Caki2 (cell line): ENCODE data around the gene ZNF629. TPM values are rescaled to one million over a fixed set of nuclear protein-coding genes. Genes with fewer than 3 reads are reported as not detected.

Experiments
- DNase-seq: peaks from one replicate; pipeline ENCODE4 v3.0.0-alpha.2; 2015; ENCODE audit warnings: low read depth
- in situ Hi-C: cut with HindIII; loops from 2 replicates; pipeline ENCODE4 v1.10.0; 2016; ENCODE audit warnings: low sequenced_read_pairs, low pct_unique_long_range_greater_than_20kb, mixed read lengths
- total RNA-seq: library from RNA; depleted of rRNA; stranded (reverse); fragments of >200 nt; shearing (Covaris generic); gene quantifications from 2 replicates; pipeline ENCODE4 v1.2.3, GENCODE V29; 2014; ENCODE audit warnings: low replicate concordance

Gene ZNF629
- total RNA-seq, 1 experiment from 2014 or later: 17.5 TPM

DNA sequence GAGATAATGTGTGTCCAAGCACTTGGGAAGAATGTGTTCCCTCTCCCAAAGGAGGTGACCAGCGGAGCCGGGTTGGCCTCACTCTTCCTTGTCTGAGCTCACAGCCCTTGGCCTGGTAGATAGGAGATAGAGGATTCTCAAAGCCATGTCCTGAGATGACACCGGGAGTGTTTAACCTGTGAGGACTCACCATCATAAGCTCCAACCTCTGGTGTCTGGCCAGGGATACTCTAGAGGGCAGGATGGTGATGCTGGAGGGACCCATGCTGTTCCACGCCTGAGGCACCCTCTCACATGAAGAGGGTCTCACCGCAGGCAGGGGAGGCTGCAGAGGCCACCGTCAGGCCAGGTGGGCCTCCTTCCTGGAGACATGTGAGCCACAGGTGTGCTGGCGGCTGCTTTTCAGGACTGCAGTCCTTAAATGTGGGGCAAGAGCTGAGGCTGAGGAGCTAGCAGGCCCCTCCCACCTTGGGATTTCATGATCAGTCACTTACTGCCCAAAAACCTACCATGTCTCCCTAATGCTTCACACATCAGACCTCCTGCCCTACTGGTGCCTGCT, 6.6 kb upstream of the ZNF629 start:
- DNase-seq: no peak
- in situ Hi-C loops: no loop called here

DNA sequence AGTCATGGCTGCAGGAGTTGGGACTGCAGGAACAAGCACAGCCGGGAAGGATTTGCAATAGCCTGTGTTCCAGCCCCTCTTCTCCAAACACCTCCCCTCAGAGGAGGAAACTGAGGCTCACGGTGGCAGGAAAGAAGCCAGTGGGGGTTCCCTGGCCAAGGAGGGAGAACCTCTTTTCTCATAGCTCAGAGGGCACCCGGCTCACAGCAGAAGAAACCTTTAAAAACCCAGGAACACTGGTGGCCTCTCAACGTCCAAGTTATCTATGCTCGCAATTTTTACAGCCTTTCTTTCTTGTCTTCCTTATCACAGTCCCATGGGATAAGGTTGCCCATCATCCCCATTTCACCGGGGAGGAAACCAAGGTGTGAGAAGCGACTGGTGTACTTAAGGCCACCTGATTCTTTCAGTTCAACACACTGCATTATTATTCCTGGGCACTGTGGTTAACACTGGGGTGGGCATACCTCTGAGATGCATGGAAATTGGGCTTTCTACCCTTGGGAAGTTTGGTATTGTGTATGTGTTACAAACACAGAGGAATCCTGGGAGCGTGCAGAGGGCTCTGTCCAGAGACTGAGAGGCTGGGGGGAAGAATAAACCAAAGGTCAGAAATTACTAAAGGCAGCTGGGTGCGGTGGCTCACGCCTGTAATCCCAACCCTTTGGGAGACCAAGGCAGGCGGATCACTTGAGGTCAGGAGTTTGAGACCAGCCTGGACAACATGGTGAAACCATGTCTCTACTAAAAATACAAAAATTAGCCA, 791 bp upstream of the ZNF629 start:
- in situ Hi-C loops: no loop called here

DNA sequence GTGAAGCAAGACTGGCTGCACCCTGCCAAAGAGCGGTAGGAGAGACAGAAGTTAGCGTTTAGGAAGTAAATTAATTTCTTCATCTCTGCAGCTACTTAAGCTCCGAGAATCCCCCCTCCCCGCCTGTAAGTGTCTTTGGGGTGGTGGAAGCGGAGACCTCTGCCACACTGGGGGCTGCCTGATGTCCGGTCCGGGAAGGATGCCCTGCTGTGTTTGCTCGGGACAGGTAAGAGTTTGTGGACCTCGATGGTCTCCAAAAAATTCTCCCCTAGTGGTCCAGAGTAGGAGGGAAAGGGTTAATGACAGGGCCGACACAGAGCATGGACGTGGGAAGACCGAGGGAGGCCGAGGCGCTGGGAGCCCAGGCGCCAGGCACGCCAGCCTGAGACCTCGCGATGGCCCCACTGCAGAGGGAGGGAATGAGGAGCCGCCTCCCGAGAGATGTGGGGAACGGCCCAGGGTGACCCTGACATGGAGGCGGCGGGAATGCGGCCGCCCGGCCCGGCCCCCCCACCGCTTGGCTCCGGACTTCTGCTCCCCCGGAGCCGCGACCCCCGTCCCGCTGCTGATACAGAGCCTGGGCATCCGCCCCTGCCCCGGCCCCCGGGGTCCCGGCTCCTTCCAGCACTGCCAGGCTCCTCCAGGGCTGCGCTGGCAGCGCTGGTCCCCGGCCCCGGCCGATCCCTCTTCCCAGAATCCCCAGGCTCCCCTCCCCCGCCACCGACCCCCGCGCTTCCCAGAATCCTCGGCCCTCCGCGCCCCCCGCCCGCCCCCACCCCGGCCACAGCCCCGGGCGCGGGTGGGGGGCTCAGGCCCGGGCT, 680 bp downstream of the ZNF629 start:
- peak; percentile 62 for DNase-seq
- in situ Hi-C loops: no loop called here

More for the DNA sequence above, 791 bp upstream of the ZNF629 start:
- no peak for DNase-seq

DNA sequence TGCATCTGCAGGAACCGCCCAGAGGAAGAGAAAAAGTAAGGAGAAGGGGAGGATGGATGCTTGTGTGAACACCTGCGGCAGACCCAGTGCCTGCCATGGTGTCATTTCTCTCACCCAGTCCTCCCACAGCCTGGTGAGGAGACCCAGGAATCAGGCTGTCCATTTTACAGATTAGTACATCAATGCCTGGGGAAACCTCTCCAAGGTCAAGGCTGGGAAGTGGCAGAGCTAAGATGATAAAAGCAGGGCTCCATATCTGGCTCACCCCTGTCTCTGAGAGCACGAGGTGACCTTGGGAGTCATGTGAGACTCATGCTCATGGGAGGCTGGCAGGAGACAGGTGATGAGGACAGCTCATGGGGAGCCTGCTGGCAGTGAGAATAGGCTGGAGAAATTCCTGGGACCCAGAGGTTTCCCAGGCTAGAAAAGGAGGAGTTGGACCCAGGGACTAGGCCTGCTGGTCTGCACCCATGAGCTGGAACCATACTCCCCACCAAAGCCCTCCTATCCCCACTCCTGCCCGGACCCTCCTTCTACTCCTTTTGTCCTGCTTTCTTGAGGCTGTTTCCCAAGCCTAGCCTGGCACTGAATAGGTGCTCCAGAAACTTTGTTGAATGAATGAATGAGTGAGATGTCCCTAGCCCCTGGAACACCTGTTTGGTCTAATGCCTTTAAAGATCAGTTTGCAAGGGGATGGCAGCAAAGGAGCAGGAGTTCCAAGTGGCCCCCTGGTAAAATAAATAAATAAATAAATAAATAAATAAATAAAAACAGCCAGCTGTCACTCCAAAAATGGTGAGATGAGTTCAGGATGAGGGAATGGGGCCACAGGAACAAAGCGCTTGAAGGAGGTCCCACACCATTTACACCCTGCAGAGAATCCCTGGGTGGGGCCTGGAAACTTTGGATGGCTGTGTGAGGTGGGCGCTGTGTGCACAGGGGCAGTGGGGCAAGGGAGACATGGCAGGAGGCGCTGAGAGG, 1.6 kb downstream of the ZNF629 start:
- DNase-seq: no peak
- in situ Hi-C loops: no loop called here

DNA sequence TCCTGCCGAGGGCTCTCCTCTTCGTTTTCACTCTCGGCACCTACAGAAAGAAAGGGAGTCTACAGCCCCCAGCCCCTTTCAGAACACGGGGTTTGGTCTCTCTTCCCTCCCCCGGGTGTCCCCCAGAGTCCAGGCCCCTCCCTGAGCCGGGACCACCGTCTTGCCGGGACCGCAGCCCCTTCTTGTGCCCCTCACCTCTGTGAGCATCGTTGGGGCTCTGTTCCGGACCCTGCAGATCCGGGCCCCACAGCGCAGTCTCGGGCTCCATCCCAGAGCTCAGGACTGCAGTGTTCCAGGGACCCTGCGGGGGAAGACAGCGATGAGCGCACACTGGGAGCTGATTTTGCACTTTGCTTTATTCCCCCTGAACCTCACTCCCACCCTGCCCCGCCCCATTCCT, 2.8 kb downstream of the ZNF629 start:
- DNase-seq: no peak
- in situ Hi-C loops: no loop called here

DNA sequence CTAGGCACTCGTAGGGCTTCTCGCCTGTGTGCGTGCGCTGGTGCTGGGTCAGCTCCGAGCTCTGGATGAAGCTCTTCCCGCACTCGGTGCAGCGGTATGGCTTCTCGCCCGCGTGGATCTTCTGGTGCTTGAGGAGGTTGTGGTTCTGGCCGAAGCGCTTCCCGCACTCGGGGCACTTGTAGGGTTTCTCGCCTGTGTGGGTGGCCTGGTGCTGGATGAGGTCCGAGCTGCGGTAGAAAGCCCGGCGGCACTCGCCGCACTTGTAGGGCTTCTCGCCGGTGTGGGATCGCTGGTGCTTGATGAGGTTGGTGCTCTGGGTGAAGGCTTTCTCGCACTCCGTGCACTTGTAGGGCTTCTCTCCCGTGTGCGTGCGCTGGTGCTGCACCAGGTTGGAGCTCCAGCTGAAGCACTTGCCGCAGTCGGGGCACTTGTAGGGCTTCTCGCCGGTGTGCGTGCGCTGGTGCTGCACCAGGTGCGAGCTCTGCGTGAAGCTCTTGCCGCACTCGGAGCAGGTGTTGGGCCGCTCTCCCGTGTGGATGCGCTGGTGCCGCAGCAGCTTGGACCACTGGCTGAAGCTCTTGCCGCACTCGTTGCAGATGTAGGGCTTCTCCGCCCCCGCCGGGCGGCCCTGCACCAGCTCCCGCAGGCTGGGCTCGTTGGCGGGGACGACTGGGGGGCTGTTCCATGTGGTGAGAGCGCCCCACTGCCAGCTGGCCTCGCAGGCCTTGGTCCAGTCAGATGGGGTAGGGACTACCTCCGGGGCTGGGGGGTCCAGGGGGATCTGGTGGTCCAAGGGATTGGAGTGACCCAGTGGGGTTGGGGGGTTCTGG, 3.5 kb downstream of the ZNF629 start:
- in situ Hi-C loops: no loop called here
- DNase-seq: no peak

DNA sequence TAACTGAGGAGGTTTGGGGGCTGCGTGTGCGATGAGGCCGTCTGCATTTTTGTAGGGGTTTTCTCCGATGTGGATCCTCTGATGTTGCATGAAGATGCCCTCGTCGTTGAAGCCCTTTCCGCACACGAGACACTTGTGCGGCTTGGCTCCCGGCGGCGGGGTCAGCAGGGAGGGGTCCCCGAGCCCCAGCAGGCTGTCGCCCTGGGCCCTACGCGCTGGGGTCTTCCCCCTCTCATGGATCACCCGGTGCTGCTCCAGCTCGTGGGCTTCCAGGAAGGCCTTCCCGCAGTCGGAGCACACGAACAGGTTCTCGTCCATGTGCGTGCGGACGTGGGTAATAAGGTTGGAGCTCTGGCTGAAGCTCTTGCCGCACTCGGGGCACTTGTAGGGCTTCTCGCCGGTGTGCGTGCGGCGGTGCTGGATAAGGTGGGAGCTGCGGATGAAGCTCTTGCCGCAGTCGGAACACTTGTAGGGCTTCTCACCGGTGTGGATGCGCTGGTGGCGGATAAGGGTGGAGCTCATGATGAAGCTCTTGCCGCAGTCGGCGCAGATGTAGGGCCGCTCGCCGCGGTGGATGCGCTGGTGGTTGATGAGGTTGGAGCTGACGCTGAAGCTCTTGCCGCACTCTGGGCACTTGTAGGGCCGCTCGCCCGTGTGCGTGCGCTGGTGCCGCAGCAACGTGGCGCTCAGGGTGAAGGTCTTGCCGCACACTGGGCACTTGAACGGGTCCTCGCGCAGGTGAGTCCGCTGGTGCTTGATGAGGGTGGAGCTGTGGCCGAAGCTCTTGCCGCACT, 4.3 kb downstream of the ZNF629 start:
- in situ Hi-C loops: no loop called here
- DNase-seq: no peak

DNA sequence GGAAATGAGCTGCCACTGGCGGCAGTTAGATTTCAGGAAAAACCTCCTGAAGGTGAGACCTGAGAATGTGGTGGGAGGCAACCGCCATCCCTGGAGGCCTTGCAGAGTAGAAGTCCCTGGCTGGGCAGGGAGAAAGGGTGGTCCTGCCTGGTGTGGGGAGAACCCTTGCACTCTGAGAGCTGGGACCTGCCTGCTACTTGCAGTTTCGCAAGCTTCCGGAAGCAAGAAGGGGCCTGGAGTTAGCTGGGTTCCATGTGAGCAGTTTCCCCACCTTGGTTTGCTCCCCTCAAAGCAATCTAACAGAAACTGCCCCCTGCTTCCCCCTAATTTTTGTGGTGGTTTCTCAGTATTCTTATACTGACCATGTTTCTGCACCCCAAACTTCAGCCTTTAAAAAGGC, 6.5 kb downstream of the ZNF629 start:
- in situ Hi-C loops: no loop called here
- DNase-seq: no peak

DNA sequence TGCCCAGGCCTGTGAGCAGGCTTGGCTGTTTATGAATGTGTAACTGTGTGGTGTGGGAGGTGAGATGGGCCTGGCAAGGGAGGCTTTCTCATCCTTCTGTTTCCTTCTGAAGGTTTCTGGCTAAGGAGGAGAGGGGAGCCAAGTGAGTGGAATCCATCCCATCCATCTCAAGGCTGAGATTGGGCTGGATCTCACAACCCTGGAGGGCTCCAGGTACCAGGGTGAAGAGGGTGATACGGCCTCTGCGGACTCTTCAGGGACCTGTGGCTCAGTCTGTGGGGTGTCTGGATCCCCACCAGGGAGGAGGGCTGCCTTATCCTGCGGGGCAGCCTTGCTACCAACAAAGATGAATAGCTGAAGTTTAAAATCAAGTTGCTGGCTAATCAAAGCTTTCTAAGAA, 7.0 kb downstream of the ZNF629 start:
- in situ Hi-C loops: no loop called here
- no peak for DNase-seq

DNA sequence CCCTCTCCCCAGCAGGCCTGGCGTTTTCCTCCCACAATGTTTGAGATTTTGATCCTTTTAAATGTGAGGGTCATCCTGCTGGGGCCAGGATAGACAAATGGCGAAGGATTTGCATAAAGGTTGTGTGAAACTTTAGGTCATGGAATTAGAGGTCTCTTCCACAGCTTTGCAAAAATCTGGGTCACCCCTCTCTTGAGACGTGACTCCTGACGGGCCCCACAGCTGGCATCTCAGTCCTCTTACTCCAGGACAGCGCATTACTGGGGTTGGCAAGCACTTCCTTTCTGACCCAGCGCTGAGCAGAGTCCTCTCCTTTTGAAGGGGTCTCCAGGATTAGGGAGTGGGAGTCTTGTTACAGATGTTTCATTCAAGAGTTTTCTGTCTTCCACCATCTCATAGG, 7.4 kb downstream of the ZNF629 start:
- no peak for DNase-seq
- in situ Hi-C loops: no loop called here

DNA sequence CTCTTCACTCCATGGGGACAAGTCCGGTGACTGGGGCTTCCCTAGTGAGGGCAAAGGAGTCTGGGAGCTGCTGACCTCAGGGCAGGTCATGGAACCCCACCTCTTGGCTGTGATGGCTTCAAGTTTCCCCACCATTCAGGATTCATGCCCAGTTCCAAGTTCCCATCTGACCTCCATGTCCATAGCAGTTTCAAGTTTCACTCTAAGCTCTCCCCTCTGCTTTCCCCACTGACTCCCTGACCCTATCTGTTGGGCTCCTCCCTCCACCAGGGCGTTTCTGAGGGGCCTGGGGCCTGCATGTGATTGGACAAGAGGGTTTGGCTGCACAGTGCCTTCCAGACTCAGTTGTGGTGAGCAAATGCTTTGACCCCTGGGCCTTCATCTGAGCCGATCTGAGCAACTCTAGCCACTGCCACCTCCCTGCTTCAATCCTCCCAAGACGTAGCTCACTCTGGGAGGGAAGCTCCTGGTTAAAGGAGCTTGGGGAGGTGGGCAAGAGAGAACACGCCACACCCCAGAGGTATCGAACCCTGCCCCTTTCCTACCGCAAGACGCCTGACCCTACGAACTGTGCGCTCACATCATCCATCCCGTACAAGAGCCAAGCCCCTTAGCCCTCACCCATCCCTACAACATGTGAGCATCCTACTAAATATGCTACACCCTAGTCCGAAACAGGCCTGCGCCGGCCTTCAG, 8.3 kb downstream of the ZNF629 start:
- no peak for DNase-seq
- in situ Hi-C loops: no loop called here

DNA sequence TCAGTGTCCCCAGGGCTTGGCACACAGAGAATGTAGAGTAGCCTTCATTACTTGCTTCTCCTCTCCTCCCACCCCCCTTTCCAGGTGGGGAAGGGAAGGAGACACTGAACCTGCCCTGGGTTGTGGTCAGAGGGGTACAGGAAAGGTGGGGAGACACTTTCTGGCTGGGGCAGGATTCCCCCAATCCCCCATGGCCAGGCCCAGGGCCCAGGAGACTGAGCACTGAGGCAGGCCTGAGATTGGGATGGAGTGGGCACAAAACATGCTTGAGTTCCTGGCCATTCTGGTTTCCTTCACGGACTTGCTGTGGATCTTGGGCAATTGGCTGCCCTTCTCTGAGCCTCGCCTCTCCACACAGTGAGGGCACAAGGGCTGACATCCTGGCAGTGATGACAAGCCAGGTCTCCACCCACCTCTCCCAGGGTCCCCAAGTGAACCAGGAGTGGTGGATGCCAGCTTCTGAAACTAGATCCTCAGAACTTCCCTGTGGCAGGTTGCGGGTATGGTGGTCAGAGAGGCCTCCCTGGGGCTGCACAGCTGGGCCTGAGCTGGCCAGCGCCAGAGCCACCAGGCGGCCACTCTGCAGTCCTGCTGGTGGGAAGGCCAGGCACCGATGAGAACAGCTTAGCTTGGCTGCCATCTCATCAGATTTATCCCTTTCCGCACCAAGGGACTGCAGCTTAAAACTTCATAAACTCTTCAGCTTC, 9.3 kb downstream of the ZNF629 start:
- in situ Hi-C loops: no loop called here
- DNase-seq: no peak

DNA sequence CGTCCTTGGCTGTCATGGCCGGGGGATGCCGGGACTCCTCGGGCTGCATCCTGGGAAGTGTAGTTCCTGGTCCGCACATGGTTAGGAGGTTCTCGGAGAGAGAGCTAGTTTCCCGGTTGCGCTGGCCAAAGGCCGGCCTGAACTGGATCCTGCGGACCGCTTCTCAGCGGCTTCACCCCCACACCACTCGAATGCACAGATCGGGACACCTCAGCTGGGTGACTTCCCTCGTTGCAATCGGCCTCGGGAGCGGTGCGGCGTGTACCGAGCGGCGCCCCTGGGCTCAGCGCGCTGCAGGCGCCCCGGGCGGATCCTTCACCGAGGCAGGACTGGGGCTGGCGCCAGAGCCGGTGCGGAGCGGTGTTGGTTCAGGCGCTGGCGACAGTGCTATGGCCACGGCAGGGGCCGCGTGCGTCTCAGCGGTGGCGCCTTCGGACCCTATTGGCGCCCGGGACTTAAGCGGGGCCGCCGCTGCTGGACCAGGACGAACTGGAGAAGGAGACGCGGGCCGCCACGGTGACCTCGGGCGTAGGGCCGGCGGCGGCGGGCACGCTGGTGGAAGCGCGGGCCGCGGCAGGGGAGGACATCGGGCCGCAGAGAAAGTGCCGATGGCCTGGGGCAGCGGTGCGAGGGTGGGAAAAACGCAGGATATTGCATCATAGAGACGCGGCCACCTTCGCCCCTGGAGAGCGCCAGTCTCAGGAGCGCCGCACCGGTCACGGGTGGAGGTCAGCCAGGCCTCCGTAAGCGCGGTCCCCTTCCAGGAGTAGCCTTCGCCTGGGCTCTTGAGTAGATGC, 11.4 kb downstream of the ZNF629 start:
- in situ Hi-C loops: no loop called here
- DNase-seq: peak; percentile 85

DNA sequence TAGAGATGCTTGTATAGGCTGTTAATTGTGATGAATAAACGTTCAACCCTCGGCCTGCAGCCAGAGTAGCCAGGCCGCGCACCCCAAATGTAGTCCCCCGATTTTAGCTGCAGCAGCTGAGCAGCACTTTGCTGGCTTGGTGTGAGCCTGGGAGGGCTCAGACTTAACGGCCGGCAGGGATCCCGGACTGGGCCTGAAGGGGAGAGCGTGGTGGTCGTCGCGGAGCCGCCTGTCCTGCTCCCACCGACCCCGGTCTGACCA, 11.9 kb downstream of the ZNF629 start:
- in situ Hi-C loops: no loop called here
- no peak for DNase-seq
